ENCODE measurements around the gene MRPL9.
"Not testable (repeated sequence)": the region's sequence is repeated elsewhere in the genome, so short reads cannot be mapped to it uniquely, and the experiment has no call there.

- TF ChIP-seq CTCF (IDR thresholded peaks at IDR 0.05; ENCODE audit: insufficient read depth, low read length, poor library complexity, severe bottlenecking); EZH2phosphoT487 (conservative IDR thresholded peaks at IDR 0.05; ENCODE audit: low read length): not testable (repeated sequence)
Measured at GRCh38 chr1:151768351-151769066, 5.2 kb upstream of the MRPL9 start.
